ENCODE data around the gene PRRX2.
"Not testable (repeated sequence)": the region's sequence is repeated elsewhere in the genome, so short reads cannot be mapped to it uniquely, and the experiment has no call there.

PRRX2 gene

GRCh38 chr9:129737479-129738274 is 72.2 kb downstream of the PRRX2 start:
- FAIRE-seq = no peak

DNA sequence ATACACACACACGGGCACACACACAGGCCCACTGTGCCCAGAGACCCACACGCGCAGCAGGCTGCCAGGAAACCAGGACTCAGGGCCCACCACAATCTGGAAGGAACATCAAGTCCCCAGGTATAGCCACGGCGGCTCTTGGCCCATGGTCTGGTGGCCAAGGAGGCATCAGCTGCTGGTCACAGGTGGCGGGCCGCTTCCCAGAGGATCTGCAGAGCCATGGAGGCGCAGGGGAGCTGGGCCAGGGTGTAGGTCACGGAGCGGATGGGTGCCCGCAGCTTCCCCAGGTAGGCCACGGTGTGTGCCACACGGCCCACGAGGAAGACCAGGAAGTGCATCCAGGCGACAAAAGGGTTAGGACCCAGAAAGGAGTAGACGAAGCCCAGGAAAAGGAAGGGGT is 74.0 kb downstream of the PRRX2 start:
- no peak for FAIRE-seq

DNA sequence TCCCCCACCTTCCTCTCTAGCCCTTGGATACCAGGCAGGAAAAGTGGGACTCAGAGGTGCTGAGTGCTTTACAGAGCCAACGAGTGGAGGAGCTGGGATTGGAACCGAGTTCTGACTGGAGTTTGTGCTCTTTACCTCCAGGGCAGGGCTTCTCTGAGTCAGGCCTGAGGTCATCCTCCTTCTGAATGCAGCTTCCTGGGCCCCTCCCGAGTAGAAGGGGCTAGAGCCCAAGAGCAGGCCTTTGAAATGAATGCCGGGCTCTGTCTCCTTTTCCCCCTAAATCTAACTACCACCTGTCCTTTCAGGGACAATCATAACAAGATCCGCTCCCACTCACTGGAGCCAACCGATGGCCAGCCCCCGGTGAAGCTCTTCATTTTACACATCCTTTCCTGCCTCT is 74.7 kb downstream of the PRRX2 start:
- no peak for FAIRE-seq

DNA sequence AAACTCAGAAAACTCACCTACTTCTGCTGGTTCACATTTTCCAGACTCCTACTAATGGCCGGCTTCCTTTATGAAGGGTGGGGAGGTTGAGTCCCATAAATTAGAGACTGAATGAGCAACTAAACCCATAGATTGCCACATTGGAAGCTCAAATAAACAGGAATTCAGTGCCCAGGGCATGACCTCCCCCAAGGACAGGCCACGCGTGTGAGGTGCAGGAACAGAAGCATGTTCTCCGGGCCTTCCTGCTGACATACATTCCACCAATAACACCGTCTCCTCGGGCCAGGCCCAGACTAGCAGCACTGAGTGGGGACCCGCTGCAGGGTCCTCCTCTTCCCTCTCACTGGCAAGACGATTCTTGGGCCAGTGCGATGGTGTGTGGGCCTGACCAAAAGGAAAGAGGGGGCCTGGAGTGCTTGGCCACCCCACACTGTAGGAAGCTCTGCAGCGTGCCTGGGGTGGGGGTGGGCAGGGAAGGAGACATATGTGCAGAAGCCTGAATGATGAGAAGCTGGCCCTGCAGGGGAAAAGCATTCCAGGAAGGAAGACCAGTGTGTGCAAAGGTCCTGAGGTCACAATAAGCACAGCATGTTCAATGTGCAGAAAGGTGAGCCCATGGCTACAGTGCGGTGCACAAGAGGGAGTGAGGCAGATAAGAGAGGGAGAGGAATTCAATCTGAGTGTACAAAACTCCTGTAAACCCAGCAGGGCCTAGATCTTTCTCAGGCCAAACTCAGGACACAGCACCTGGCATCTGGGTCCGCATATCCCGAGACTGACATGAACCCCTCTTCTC is 75.4 kb downstream of the PRRX2 start:
- no peak for FAIRE-seq

DNA sequence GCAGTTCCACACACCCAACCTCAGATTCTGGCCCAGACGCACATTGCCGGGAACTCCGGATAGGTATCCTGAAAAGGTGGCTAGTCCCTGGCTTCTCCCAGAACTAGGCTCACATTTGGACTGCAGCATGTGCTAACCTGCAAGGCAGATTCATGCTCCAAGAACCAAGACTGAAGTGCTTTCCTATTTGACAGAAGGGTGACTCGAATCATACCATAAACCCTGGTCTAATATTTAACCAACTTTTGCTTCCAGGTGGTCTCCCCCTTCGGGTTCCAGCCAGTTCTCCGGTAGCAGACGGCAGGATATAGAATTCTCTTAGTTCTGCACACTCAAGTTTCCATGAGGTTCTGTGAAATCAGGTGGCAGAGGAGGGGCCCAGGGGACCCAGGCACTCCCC is 79.8 kb downstream of the PRRX2 start:
- no peak for FAIRE-seq

GRCh38 chr9:129746092-129746777 is 80.8 kb downstream of the PRRX2 start:
- no peak for FAIRE-seq

GRCh38 chr9:129748249-129748648 is 82.8 kb downstream of the PRRX2 start:
- no peak for FAIRE-seq

GRCh38 chr9:129749052-129749451 is 83.6 kb downstream of the PRRX2 start:
- not testable (repeated sequence) for FAIRE-seq

DNA sequence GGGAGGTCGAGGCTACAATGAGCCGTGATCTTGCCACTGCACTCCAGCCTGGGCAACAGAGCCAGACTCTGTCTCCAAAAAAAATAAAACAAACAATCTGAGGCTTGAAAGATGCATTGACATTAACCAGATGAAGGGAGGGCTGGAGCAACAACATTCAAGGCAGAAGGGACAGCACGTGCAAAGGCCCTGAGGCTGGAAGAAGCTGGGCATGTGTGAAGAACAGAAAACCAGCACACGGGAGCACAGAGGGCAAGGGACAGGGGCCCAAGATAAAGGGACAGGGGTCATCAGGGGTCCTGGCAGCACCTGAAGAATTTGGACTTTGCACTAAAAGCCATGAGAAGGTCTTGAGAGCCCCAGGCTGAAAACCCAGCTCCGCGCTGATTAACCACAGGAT is 84.1 kb downstream of the PRRX2 start:
- no peak for FAIRE-seq

DNA sequence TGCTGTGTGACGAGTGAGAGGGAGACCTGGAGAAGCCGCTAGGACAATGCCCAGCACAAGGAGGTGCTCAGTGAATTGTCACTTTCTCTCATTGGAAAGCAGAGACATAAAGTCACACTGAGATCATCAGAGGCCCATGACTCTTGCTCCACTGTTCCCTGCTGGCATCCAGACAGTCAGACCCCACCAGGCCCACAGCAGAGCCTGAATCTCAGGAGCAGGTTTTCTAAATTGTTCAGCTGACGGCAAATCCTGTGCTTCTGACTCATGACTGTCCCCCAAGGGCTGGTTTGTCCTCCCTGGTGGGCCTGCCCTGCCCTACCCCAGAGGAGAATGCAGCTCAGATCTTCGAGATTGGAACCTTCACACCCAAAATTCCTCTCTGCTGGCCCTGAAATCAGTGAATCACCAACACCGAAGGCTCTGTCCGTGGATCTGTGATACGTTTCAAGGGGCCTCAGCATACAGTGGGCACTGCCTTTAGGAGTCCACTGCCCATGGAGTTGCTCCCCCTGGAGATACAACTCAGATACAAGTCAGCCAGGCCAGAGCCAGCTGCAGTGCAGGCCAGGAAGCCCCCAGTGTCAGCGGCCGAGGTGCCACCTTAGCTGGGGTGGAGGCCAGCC is 84.7 kb downstream of the PRRX2 start:
- FAIRE-seq = no peak

DNA sequence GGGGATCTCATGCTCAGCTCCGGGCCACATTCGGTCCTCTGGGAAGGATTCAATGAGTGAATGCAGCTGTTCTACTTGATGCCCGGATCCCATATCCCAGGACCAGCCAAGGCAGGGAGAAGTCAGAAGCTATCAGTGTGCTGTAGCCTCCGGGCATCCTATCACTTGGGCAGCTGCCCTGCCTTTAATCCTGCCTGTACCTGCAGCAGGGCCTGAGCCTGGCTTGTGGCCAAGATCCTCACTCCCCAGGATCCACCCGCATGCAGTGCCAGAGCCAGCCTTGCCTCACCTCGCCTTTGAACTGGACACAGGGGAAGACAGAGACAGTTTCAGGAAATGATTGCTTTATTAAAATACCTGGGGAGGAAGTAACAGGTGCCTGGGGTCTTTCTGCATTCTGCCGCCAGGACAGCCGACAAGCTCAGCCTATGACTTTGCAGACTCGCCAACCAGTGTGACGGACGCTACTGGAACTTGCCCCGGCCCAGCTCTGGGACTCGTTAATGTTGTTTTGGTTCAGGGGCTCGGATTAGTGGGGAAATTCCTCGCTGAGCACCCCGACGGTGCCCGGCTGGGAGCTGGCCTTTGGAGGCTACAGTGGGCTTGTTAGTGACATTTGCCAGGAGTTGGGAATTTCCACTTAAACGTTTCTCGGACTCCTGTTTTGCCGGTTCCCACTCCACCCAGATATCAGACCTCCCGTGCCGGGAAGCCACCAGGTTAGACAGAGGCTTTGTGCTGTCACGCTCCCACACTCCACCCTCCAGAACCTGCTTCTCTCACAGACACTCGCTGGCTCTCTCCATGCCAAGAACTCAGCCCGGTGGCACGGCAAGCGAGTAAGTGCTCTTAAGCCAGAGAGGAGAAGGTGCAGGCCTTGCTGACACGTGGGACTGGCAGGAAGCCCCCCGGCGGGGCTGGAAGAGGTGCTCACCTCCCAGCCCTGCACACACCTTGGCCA is 86.7 kb downstream of the PRRX2 start:
- FAIRE-seq = no peak

- FAIRE-seq = no peak
Observed at GRCh38 chr9:129752900-129753729, 87.7 kb downstream of the PRRX2 start, which contains the start of gene PTGES. PTGES (minus strand) TSS chr9:129753042; CDS start chr9:129753012, 30 bp downstream.

GRCh38 chr9:129755151-129755550 is 89.7 kb downstream of the PRRX2 start:
- no peak for FAIRE-seq

GRCh38 chr9:129756191-129756590 is 90.7 kb downstream of the PRRX2 start:
- no peak for FAIRE-seq

DNA sequence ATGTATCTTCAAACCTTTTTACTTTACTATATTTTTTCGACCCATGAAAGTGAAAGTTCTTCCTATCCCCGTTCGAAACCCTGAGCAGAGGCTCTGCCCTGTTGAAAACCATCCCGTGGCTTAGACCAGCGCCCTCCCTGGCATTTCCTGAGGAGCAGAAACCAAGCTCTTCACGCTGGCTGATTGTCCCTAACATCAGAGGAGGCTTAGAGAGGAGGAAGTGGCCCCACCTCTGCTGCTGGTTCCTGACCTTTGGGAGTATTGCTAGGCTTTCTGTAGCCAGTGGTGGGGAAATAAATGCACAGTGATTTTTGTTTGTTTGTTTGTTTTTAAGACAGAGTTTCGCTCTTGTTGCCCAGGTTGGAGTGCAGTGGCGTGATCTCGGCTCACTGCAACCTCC is 91.6 kb downstream of the PRRX2 start:
- no peak for FAIRE-seq

GRCh38 chr9:129759319-129759718 is 93.9 kb downstream of the PRRX2 start:
- FAIRE-seq = no peak

DNA sequence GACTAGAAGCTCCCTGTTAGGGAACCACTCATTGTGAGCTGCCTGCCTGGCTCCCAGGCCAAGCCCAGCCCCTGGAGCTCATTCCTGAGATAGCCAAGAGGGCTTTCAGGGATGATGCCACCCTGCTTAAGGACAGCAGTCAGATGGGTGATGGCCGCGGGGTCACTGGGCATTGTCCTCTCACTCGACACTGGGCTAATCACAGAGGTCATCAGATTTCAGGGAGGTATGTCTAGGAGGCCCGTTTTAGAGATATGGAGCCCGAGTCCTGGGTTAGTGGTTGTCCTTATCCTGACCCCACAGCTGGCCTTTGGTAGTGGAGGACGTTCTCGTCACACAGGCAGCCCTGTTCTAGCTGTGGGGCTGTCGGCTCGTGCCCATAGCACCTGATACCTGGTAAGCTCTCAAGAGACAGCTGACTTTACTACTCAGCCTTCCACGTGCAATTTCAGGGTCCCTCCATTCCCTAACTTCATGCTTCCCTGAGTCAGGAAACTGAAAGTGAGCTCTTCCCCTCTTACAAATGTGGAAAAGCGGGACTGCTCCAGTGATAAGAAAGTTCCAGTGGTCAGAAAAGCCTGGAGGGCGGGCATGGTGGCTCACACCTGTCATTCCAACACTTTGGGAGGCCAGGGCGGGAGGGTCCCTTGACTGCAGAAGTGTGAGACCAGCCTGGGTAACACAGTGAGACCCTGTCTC is 94.5 kb downstream of the PRRX2 start:
- FAIRE-seq = no peak

DNA sequence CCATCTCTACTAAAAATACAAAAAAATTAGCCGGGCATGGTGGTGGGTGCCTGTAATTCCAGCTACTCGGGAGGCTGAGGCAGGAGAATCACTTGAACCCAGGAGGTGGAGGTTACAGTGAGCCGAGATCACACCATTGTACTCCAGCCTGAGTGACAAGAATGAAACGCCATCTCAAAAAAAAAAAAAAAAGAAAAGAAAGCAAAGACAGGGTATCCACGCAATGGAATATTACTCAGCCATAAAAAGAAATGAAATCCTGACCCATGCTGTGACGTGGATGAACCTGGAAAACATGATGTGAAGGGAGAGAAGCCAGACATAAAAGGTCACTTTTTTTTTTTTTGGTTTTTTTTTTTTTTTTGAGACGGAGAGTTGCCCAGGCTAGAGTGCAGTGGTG is 95.3 kb downstream of the PRRX2 start:
- FAIRE-seq = not testable (repeated sequence)

- FAIRE-seq = no peak
Observed at GRCh38 chr9:129761293-129761900, 96.0 kb downstream of the PRRX2 start.

- no peak for FAIRE-seq
Observed at GRCh38 chr9:129761901-129762369, 96.5 kb downstream of the PRRX2 start.

All from G401.6 (cell line).